ENCODE results near the gene IFNA14.
"Not testable (repeated sequence)": the region's sequence is repeated elsewhere in the genome, so short reads cannot be mapped to it uniquely, and the experiment has no call there.

IFNA14 gene

DNA sequence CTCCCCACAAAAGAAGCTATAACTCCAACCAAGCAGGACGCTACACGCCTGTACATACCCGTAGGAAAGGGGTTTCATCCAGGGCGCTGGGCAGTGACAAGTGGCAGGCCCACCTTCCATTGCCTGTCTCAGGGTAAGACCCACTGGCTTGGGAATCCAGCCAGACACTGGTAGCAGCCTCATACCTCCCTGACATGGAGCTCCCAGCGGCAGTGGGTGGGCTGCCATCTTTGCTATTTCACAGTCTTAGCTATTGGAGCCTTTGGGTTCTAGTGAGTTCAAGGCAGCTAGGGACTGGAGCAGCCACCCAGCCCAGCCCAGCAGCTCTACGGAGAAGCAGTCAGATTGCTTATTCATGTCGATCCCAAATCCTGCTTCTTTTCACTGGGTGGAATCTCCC, 29.5 kb downstream of the IFNA14 start:
- peak; percentile 55 for DNase-seq (ENCODE audit: low spot score)
- TF ChIP-seq, protein P1, sequence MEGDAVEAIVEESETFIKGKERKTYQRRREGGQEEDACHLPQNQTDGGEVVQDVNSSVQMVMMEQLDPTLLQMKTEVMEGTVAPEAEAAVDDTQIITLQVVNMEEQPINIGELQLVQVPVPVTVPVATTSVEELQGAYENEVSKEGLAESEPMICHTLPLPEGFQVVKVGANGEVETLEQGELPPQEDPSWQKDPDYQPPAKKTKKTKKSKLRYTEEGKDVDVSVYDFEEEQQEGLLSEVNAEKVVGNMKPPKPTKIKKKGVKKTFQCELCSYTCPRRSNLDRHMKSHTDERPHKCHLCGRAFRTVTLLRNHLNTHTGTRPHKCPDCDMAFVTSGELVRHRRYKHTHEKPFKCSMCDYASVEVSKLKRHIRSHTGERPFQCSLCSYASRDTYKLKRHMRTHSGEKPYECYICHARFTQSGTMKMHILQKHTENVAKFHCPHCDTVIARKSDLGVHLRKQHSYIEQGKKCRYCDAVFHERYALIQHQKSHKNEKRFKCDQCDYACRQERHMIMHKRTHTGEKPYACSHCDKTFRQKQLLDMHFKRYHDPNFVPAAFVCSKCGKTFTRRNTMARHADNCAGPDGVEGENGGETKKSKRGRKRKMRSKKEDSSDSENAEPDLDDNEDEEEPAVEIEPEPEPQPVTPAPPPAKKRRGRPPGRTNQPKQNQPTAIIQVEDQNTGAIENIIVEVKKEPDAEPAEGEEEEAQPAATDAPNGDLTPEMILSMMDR (IDR thresholded peaks at IDR 0.05) = no peak
- H3K27ac ChIP-seq = no peak overlapping the region
- no peak overlapping the region for H3K4me3 ChIP-seq

DNA sequence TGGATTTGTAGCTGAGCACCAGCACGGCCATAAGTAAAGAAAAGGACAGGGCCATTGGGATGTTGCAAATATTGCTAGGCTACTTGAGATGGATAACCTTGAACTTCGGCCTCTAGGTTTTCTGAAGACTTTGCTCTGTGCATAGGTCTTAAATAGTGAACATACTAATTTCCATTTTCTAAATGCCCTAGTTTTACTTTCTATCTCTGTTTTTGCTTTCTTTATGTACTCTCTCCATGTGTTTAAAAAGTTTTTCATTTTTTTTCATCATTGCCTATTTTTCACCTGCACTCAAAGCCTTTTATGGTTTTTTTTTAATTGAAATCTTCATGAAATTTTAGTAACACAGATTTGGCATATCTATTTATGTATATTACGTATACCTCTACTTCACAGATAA, 32.8 kb downstream of the IFNA14 start, which contains the start of gene IFNA10:
IFNA10 (minus strand) TSS at position 101 of the 400 bp plus-strand sequence; CDS start at position 55, 46 bp downstream.
- not testable (repeated sequence) for H3K4me3 ChIP-seq; H3K27ac ChIP-seq; DNase-seq (ENCODE audit: low spot score)

DNA sequence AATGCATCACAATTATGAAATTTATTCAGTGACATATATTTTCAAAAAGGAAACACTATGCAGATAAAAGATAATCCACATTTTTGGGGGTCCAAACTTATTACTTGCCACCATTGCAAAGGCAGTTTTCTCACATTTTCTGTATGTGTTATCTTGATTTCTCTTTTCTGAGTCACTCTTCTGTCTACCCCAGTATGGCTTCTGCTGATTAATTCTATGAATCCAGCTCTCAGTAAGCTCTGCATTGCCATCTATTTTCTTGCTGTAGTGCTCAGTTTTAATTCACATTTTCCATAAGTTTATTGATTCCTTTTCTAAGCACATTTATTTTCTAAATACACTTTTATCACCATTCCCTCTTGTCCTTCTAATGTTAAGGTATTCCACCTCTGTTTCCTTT, 34.6 kb downstream of the IFNA14 start:
- H3K27ac ChIP-seq = no peak overlapping the region
- TF ChIP-seq, protein P1 (IDR thresholded peaks at IDR 0.05) = no peak

DNA sequence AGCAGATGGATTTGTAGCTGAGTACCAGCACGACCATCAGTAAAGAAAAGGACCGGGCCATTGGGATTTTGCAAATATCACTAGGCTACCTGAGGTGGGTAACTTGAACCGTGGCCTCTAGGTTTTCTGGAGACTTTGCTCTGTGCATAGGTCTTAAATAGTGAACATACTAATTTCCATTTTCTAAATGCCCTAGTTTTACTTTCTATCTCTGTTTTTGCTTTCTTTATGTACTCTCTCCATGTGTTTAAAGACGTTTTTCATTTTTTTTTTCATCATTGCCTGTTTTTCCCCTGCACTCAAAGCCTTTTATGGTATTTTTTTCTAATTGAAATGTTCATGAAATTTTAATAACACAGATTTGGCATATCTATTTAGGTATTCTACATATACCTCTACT, 37.7 kb downstream of the IFNA14 start, which contains the start of gene IFNA7:
IFNA7 (minus strand) TSS at position 101 of the 400 bp plus-strand sequence; CDS start at position 61, 40 bp downstream.
- DNase-seq (ENCODE audit: low spot score); H3K4me3 ChIP-seq; H3K27ac ChIP-seq: not testable (repeated sequence)

More for the DNA sequence above, 34.6 kb downstream of the IFNA14 start:
- no peak overlapping the region for H3K4me3 ChIP-seq
- DNase-seq (ENCODE audit: low spot score) = no peak

DNA sequence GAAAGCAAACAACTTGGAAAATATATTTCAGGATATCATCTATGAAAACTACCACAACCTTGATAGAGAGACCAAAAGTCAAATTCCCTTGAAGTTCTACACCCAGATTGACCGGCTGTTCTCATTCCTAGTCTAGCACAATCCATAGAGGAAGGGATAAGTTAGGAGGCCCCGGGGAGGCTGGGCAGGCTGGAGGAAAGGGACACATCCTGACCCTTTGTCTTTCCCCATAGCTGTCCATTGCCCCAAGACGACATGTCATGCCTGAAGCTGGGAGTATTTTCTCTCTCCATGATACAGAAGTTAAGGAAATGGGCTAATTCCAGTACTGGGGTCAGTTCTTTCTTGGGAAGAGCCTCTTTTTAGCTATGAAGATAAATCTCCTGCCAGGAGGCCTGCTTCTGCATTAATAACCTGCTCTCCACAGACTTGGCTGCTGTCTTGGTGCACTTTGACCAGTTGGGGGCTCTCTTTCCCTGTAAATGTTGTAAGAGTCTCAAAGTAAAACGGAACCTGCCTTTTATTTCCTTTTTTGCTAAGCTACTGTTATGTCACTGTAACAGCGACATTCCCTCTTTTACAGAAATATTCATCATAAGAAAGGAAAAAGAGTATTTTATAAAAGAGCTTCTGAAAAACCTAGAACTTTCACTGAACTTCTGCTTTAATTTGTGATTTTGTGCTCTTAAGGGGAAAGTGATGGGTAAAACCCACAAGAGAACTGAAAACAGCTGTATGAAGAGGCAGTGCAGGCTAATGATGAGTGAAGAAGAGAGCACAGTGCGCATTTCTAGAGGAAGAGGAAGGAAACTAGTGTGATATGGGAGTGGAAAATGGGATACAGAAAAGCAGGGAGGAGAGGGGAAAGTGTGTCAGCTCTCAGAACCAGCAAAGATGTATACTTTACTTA, 44.7 kb downstream of the IFNA14 start:
- TF ChIP-seq, protein P1 (IDR thresholded peaks at IDR 0.05) = peak; percentile 26
- not testable (repeated sequence) for H3K4me3 ChIP-seq; H3K27ac ChIP-seq; DNase-seq (ENCODE audit: low spot score)
